Activated naive CD4-positive, alpha-beta T cell treated with anti-CD3 and anti-CD28 coated beads, Interleukin-2, amount 10 ng/mL, durations not matched to agents 7 days and 5 days (primary cell): Measurements from ENCODE around the gene ATP4B.

Experiments
- CTCF ChIA-PET: fragments of 350-600 bp; sonication (Branson Sonifier 250); formaldehyde crosslinking; loops from one replicate; lab custom pipeline; 2021; ENCODE audit warnings: antibody characterized with exemption; lab: Charles Lee
- DNase-seq: peaks from one replicate; pipeline ENCODE4 v3.0.0-alpha.2; 2020
- H3K27ac Mint-ChIP-seq: one replicate; pipeline ENCODE4 v1.8.0; 2021; ENCODE audit warnings: mild to moderate bottlenecking, moderate library complexity, mixed read lengths
- H3K27me3 Mint-ChIP-seq: one replicate; pipeline ENCODE4 v1.8.0; 2021; ENCODE audit warnings: mild to moderate bottlenecking, mixed read lengths
- H3K36me3 Mint-ChIP-seq: one replicate; pipeline ENCODE4 v1.8.0; 2021; ENCODE audit warnings: mixed read lengths
- H3K4me1 Mint-ChIP-seq: one replicate; pipeline ENCODE4 v1.8.0; 2021; ENCODE audit warnings: mixed read lengths
- H3K4me3 Mint-ChIP-seq: one replicate; pipeline ENCODE4 v1.8.0; 2021; ENCODE audit warnings: mild to moderate bottlenecking, moderate library complexity, mixed read lengths
- H3K9me3 Mint-ChIP-seq: one replicate; pipeline ENCODE4 v1.8.0; 2021; ENCODE audit warnings: mixed read lengths

Gene ATP4B

DNA sequence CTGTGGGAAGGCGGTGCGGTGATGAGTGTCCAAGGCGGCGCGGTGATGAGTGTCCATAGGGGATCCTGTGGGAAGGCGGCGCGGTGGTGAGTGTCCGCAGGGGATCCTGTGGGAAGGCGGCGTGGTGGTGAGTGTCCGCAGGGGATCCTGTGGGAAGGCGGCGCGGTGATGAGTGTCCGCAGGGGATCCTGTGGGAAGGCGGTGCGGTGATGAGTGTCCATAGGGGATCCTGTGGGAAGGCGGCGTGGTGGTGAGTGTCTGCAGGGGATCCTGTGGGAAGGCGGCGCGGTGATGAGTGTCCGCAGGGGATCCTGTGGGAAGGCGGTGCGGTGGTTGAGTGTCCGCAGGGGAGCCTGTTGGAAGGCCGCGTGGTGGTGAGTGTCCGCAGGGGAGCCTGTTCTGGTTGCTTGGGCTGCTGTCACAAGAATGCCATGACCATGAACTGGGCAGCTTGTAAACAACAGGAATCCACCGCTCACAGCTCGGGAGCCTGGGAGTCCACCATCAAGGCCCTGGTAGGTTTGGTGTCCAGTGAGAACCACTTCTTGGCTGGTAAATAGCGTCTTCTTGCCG, 52.0 kb downstream of the ATP4B start:
- Mint-ChIP-seq H3K36me3 (peaks cover 26% of the 10 kb centered on the region), H3K9me3 (no peaks in the 10 kb centered on the region), H3K4me3 (no peak overlapping the region), H3K27me3 (no peaks in the 10 kb centered on the region), H3K27ac (peak overlapping the region; percentile 33), H3K4me1 (peaks cover 16% of the 10 kb centered on the region)
- no peak for DNase-seq
- CTCF ChIA-PET = interaction anchor here (0.7 kb wide), 1 partner anchor 187 kb away, joined by 3 read pairs; no protein-coding TSS in a partner anchor

DNA sequence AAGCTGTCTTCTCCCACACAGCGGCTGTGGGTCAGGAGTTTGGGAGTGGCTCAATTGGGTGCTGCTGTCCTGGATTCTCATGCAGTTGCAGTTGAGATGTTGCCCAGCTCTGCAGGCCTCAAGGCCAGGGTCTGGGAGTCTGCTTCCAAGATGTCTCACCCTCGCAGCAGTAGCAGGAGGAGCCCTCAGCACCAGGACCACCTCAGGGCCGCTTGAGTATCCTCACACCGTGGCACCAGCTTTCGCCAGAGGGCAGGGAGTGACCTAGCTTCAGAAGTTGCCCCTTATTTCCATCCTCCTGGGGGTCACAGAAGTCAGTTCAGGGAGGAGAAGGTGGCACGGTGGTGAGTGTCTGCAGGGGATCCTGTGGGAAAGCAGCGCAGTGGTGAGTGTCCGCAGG, 52.5 kb downstream of the ATP4B start:
- peaks cover 16% of the 10 kb centered on the region for H3K4me1 Mint-ChIP-seq
- peaks cover 24% of the 10 kb centered on the region for H3K36me3 Mint-ChIP-seq
- H3K4me3 Mint-ChIP-seq = no peak overlapping the region

GRCh38 chr13:113604186-113604585, 53.8 kb downstream of the ATP4B start:
- Mint-ChIP-seq H3K9me3 (peaks cover 8% of the 10 kb centered on the region), H3K27me3 (no peaks in the 10 kb centered on the region), H3K36me3 (peaks cover 34% of the 10 kb centered on the region), H3K27ac (no peak overlapping the region), H3K4me3 (no peak overlapping the region), H3K4me1 (peaks cover 16% of the 10 kb centered on the region)
- CTCF ChIA-PET = interaction anchor here (0.7 kb wide), 1 partner anchor 343 kb away, joined by 3 read pairs; no protein-coding TSS in a partner anchor
- DNase-seq = no peak

More for the DNA sequence above, 52.5 kb downstream of the ATP4B start:
- Mint-ChIP-seq H3K27me3 (no peaks in the 10 kb centered on the region), H3K27ac (peak overlapping the region; percentile 33), H3K9me3 (no peaks in the 10 kb centered on the region)
- no peak for DNase-seq
- CTCF ChIA-PET = interaction anchor here (0.7 kb wide), 1 partner anchor 187 kb away, joined by 3 read pairs; no protein-coding TSS in a partner anchor

- DNase-seq = no peak
- CTCF ChIA-PET = interaction anchor here (0.7 kb wide), 1 partner anchor 344 kb away, joined by 3 read pairs; no protein-coding TSS in a partner anchor
- Mint-ChIP-seq H3K27ac (no peak overlapping the region), H3K27me3 (no peaks in the 10 kb centered on the region), H3K4me1 (peaks cover 16% of the 10 kb centered on the region), H3K36me3 (peaks cover 37% of the 10 kb centered on the region), H3K9me3 (peaks cover 8% of the 10 kb centered on the region), H3K4me3 (no peak overlapping the region)
These were observed 54.8 kb downstream of the ATP4B start for GRCh38 chr13:113603116-113603710.

DNA sequence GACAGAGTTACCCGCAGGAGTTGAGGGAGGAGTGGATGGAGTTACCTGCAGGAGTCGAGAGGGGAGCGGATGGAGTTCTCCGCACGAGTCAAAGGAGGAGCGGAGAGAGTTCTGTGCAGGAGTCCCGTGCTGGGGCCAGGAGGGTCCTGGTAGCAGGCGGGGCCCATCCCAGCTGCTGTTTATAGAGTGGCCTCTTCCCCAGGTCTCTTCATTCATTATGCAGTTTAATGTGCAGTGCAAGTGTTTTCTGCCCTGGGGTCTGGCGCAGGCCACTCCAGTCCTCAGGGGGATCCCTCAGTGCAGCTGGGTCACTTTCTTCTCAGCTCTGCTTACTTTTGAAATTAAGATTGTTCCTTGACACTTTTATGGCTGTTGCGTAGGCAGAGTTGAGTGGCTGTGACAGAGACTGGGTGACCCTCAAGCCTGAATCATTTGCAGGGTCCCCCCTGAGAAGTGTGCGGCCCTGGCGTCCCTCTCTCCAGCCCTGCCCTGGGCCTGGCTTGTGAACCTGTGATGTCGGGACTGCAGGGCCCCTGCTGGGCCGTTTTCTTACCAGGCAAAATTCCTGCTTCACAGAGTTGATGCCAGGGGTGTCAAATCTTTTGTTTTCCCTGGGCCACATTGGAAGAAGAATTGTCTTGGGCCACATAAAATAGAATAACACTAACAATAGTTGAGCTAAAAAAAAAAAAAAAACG, 55.6 kb downstream of the ATP4B start:
- Mint-ChIP-seq H3K36me3 (peaks cover 44% of the 10 kb centered on the region), H3K27me3 (no peaks in the 10 kb centered on the region), H3K4me1 (peaks cover 16% of the 10 kb centered on the region), H3K27ac (peak overlapping the region; percentile 55), H3K9me3 (peaks cover 8% of the 10 kb centered on the region), H3K4me3 (no peak overlapping the region)
- CTCF ChIA-PET = no interaction called here
- no peak for DNase-seq

DNA sequence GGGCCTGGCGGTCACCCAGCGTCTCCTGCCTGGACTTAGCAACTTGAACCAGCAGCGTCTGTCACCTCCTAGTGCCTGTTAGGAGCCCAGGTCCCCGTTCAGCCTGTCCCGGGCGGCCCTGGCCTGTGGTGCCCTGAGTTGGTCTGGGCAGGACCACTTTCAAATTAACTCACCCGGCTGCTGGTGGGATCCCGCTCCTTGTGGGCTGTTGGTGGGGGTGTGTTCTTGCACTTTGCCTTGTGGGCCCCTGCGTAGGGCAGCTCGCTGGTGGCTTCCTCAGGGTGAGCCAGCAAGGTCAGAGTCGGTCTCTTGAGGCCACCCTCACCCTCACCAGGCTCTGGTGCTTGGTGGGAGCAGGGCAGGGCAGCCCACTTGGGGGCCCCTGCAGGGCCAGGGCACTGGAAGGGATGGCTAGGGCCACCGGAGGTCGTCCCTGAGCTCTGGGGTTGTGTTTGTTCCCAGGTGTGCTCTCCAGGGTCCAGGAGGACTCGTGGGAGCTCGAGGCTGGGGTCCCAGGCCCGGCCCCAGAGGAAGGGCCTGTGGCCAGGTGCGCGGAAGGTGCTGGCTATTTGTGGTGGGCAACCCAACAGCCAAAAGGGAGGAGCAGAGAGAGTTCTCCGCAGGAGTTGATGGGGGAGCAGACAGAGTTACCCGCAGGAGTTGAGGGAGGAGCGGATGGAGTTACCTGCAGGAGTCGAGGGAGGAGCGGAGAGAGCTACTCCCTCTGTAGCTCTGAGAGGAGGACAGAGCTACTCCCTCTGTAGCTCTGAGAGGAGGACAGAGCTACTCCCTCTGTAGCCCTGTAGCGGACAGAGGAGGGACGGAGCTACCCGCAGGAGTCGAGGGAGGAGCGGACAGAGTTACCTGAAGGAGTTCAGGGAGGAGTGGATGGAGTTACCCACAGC, 56.6 kb downstream of the ATP4B start:
- CTCF ChIA-PET = no interaction called here
- Mint-ChIP-seq H3K36me3 (peaks cover 48% of the 10 kb centered on the region), H3K27me3 (no peaks in the 10 kb centered on the region), H3K4me1 (peaks cover 14% of the 10 kb centered on the region), H3K27ac (no peak overlapping the region), H3K4me3 (no peak overlapping the region), H3K9me3 (peaks cover 8% of the 10 kb centered on the region)
- DNase-seq = no peak

GRCh38 chr13:113599391-113599790, 58.6 kb downstream of the ATP4B start:
- Mint-ChIP-seq H3K9me3 (peaks cover 10% of the 10 kb centered on the region), H3K4me1 (peaks cover 5% of the 10 kb centered on the region), H3K36me3 (peaks cover 58% of the 10 kb centered on the region), H3K27ac (no peak overlapping the region), H3K27me3 (no peaks in the 10 kb centered on the region), H3K4me3 (no peak overlapping the region)
- CTCF ChIA-PET = no interaction called here
- peak; percentile 12 for DNase-seq
